ENCODE data around the gene TMX4.

DNA sequence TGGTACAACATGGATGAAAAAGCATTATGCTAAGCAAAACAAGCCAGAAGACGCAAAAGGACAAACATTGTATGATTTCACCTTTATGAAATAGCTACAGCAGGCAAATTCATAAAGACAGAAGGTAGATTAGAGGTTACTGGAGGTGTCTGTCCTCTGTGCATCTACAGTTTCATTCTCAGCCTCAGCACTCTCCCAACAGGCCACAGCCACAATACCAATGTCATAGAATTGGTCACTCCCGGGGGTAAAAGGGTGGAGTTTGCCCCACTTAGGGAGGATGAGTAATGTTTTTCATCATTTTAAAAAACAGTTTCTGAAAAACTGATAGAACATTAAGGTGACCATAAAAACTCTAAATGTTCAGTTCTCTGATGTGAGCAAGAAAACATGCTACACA, 17.2 kb upstream of the TMX4 start:
- TF ChIP-seq, protein P1, sequence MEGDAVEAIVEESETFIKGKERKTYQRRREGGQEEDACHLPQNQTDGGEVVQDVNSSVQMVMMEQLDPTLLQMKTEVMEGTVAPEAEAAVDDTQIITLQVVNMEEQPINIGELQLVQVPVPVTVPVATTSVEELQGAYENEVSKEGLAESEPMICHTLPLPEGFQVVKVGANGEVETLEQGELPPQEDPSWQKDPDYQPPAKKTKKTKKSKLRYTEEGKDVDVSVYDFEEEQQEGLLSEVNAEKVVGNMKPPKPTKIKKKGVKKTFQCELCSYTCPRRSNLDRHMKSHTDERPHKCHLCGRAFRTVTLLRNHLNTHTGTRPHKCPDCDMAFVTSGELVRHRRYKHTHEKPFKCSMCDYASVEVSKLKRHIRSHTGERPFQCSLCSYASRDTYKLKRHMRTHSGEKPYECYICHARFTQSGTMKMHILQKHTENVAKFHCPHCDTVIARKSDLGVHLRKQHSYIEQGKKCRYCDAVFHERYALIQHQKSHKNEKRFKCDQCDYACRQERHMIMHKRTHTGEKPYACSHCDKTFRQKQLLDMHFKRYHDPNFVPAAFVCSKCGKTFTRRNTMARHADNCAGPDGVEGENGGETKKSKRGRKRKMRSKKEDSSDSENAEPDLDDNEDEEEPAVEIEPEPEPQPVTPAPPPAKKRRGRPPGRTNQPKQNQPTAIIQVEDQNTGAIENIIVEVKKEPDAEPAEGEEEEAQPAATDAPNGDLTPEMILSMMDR (IDR thresholded peaks at IDR 0.05), result no peak
- TF ChIP-seq POLR2A (IDR thresholded peaks at IDR 0.05), result no peak
